Gastroesophageal sphincter (tissue), 4 donors: Measurements from ENCODE around the gene CAPS2. TPM values are rescaled to one million over a fixed set of nuclear protein-coding genes. Genes with fewer than 3 reads are reported as not detected.

Source experiments
- ATAC-seq: fragments of 150-250 bp; one replicate; pipeline ENCODE4 v1.9.1; 2016; ENCODE audit warnings: mild to moderate bottlenecking, moderate library complexity
- H3K27ac ChIP-seq, 4 donors: fragments of 200-600 bp; sonication (generic) in 3 of 4; 1 replicate in 3 of 4; 2 replicates in 1 of 4; pipeline ENCODE4 v1.5.1; 2016 to 2019
- H3K27me3 ChIP-seq: fragments of 200-600 bp; sonication (generic); one replicate; pipeline ENCODE4 v1.5.1; 2019
- H3K36me3 ChIP-seq, 2 donors: fragments of 200-600 bp; sonication (generic); one replicate each; pipeline ENCODE4 v1.5.1; 2019; ENCODE audit warnings: control low read depth in 1 of 2
- H3K4me1 ChIP-seq, 3 donors: fragments of 200-600 bp; sonication (generic); 1 replicate in 2 of 3; 2 replicates in 1 of 3; pipeline ENCODE4 v1.5.1; 2016 to 2019; ENCODE audit warnings: control low read depth in 2 of 3
- H3K4me3 ChIP-seq, 2 donors: fragments of 200-600 bp; sonication (generic); one replicate each; pipeline ENCODE4 v1.5.1; 2019; ENCODE audit warnings: mild to moderate bottlenecking in 1 of 2, moderate library complexity in 1 of 2
- H3K9me3 ChIP-seq, 3 donors: fragments of 200-600 bp; sonication (generic); one replicate each; pipeline ENCODE4 v1.5.1; 2017 to 2019; ENCODE audit warnings: control low read depth in 2 of 3
- EP300 ChIP-seq: sonication (generic); formaldehyde crosslinking; IDR thresholded peaks from one replicate; pipeline ENCODE4 v1.6.1; 2017; ENCODE audit warnings: antibody characterized with exemption, mild to moderate bottlenecking
- POLR2A ChIP-seq, 2 donors: fragments of 450-650 bp; IDR thresholded peaks; one replicate each; pipeline ENCODE4 v1.6.1; 2017; ENCODE audit warnings: antibody characterized with exemption in 2 of 2, mild to moderate bottlenecking in 2 of 2, moderate library complexity in 1 of 2
- POLR2AphosphoS5 ChIP-seq: sonication (generic); formaldehyde crosslinking; IDR thresholded peaks from one replicate; pipeline ENCODE4 v1.6.1; 2017; ENCODE audit warnings: antibody characterized with exemption
- WGBS, 2 donors: methylation state at CpG; one replicate each; pipeline ENCODE4 v1.1.5; 2018; ENCODE audit warnings: low coverage in 1 of 2; 5-methylcytosine and 5-hydroxymethylcytosine counted together
- total RNA-seq, 4 donors: library from RNA; depleted of rRNA; stranded (reverse); fragments of >200 nt; gene quantifications; one replicate each; pipeline ENCODE4 v1.1.0, GENCODE V29; 2016
- TF ChIP-seq, protein P1 (sequence below), 4 experiments: fragments of 200-600 bp in 2 of 4; fragments of 450-650 bp in 2 of 4; sonication (generic) in 1 of 4; IDR thresholded peaks; one replicate each; pipeline ENCODE4 v1.5.1; 2017 to 2019; ENCODE audit warnings: antibody characterized with exemption in 4 of 4, mild to moderate bottlenecking in 2 of 4, moderate library complexity in 2 of 4

The CAPS2 gene
- total RNA-seq, 4 donors from 2014 or later, result 8.3 to 29.4 (median 11.9) TPM

DNA sequence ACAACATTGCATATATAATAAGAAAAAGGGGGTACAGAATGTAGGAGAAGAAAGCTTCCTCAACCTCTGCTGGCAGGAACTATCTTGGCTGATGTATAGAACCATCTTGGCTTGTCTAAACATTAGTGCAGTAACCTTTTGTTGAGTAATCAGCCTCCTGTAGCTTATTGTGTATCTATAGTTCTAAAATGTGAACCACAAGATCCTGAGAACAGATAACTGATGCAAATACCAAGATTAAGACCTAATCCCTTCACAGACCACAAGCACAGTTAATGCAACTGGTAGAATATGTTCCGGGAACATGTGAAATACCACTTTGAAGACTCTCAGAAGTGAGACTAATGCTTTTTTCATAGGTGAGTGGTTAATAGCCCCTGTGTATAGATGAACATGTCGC lies 69.8 kb downstream of the CAPS2 start:
- 75 to 88% methylated on average over 2 of the region's 2 CpGs for WGBS, 2 donors
- Histone ChIP-seq H3K36me3 (no peaks in the 10 kb centered on the region), H3K4me1 (no peaks in the 10 kb centered on the region), H3K27ac (no peak overlapping the region), H3K4me3 (no peak overlapping the region), H3K27me3 (no peaks in the 10 kb centered on the region), H3K9me3 (peaks cover 0 to 3% (median 0%) of the 10 kb centered on the region in 3 donors)
- TF ChIP-seq POLR2AphosphoS5 (no peak), POLR2A (IDR thresholded peaks at IDR 0.05) (no peak), EP300 (no peak)
- TF ChIP-seq, protein P1, sequence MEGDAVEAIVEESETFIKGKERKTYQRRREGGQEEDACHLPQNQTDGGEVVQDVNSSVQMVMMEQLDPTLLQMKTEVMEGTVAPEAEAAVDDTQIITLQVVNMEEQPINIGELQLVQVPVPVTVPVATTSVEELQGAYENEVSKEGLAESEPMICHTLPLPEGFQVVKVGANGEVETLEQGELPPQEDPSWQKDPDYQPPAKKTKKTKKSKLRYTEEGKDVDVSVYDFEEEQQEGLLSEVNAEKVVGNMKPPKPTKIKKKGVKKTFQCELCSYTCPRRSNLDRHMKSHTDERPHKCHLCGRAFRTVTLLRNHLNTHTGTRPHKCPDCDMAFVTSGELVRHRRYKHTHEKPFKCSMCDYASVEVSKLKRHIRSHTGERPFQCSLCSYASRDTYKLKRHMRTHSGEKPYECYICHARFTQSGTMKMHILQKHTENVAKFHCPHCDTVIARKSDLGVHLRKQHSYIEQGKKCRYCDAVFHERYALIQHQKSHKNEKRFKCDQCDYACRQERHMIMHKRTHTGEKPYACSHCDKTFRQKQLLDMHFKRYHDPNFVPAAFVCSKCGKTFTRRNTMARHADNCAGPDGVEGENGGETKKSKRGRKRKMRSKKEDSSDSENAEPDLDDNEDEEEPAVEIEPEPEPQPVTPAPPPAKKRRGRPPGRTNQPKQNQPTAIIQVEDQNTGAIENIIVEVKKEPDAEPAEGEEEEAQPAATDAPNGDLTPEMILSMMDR (IDR thresholded peaks at IDR 0.05), result no peak
- no peak for ATAC-seq

DNA sequence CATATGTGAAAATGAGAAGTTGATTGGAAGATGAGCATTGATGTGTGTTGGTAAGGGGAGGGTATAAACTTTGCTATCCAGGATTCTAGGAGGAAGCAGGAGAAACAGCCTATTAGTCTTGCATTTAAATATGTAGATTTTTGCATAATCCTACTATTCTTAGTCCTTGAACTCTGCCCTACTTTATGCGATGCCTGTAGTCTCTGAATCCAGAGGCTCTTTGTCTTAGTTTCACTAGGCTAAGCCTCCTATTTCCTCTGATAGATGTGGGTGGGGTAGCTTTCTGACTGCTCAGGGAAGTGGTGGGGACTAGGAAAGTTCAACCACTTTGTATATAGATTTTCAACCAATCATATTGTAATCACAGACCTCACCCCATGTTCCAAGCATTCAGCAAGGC lies 71.0 kb downstream of the CAPS2 start:
- 36 to 40% methylated on average over 1 of the region's 1 CpG for whole genome bisulfite sequencing, 2 donors
- ATAC-seq, result no peak
- Histone ChIP-seq H3K4me3 (no peak overlapping the region), H3K36me3 (no peaks in the 10 kb centered on the region), H3K9me3 (no peaks in the 10 kb centered on the region), H3K27ac (no peak overlapping the region), H3K4me1 (no peaks in the 10 kb centered on the region), H3K27me3 (no peaks in the 10 kb centered on the region)
- no peak for TF ChIP-seq POLR2A (IDR thresholded peaks at IDR 0.05)
- TF ChIP-seq, protein P1 (IDR thresholded peaks at IDR 0.05), result no peak

DNA sequence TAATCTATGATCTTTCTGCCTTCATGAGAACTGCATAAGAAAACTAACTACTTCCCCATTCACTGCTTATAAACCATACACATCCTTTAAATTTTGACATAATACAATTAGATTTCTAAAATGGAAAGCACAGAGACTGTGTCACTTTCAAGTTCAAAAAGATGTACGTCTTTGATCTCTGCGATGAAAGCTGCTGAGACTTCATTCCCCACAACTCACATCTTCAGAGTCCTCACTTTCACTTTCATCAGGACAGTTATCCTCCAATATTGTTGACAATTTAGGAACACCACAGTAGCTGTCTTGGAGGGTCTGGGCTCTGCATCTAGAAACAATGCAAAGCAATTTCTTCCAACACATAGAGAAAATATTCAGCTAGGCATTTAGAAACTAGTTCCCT lies 72.6 kb downstream of the CAPS2 start:
- H3K36me3 ChIP-seq, result no peaks in the 10 kb centered on the region
- no peak for TF ChIP-seq POLR2AphosphoS5
- TF ChIP-seq EP300, result no peak
- TF ChIP-seq, protein P1 (IDR thresholded peaks at IDR 0.05), result no peak
- H3K27me3 ChIP-seq, result no peaks in the 10 kb centered on the region
- no peaks in the 10 kb centered on the region for H3K9me3 ChIP-seq
- H3K27ac ChIP-seq, result no peak overlapping the region
- no peaks in the 10 kb centered on the region for H3K4me1 ChIP-seq
- WGBS, 2 donors, result 71 to 72% methylated on average over 2 of the region's 2 CpGs
- ATAC-seq, result no peak
- no peak overlapping the region for H3K4me3 ChIP-seq

DNA sequence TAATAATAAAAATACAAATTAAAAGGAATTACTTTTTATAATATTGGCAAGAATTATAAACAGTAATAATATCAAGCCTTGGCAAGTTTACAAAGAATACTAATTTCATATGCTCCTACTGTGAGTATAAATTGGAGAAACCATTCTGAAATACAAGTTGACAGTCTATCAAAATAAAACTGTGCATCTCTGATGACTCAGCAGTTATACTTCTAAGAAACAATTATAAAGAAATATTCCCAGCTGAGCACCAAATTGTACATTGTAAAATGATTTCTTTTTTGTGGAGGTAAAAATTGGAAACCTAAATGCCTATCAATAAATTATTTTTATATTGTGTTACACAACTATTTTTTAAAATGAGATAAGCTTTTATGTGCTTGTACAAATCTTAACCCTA lies 85.0 kb downstream of the CAPS2 start:
- H3K4me1 ChIP-seq, result no peaks in the 10 kb centered on the region
- no peaks in the 10 kb centered on the region for H3K27me3 ChIP-seq
- peaks cover 0 to 8% (median 0%) of the 10 kb centered on the region in 3 donors for H3K9me3 ChIP-seq
- TF ChIP-seq POLR2AphosphoS5, result no peak
- TF ChIP-seq EP300, result no peak
- TF ChIP-seq POLR2A (IDR thresholded peaks at IDR 0.05), result no peak
- TF ChIP-seq, protein P1 (IDR thresholded peaks at IDR 0.05), result no peak
- no peak for ATAC-seq
- H3K27ac ChIP-seq, result no peak overlapping the region
- H3K36me3 ChIP-seq, result no peaks in the 10 kb centered on the region
- no peak overlapping the region for H3K4me3 ChIP-seq

DNA sequence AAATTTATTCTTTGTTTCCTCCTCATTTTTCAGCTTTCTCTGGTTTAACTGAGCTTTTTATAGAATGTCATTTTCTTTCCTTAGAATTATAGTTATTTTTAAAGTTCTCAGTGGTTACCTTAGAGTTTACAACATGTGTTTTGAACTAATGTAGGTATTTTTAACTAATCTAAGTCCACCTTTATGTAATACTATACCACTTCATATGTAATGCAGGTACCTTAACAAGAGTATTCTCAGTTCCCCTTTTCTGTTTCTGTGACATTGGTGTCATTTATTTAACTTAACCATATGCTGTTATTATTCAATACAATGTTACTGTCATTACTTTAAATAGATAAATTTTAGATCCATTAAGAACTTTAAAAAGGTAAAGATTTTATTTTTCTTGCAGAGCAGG lies 90.1 kb downstream of the CAPS2 start:
- ATAC-seq, result no peak
- no peak overlapping the region for H3K27ac ChIP-seq
- H3K36me3 ChIP-seq, result no peaks in the 10 kb centered on the region
- TF ChIP-seq EP300 (no peak), POLR2A (IDR thresholded peaks at IDR 0.05) (no peak), POLR2AphosphoS5 (no peak)
- TF ChIP-seq, protein P1 (IDR thresholded peaks at IDR 0.05), result no peak
- H3K27me3 ChIP-seq, result no peaks in the 10 kb centered on the region
- peaks cover 0 to 11% (median 0%) of the 10 kb centered on the region in 3 donors for H3K9me3 ChIP-seq
- no peaks in the 10 kb centered on the region for H3K4me1 ChIP-seq
- no peak overlapping the region for H3K4me3 ChIP-seq
